H9 (cell line): ENCODE data around the gene LGALS3. TPM values are rescaled to one million over a fixed set of nuclear protein-coding genes. Genes with fewer than 3 reads are reported as not detected.

Source experiments
- DNase-seq: peaks from one replicate; pipeline ENCODE4 v3.0.0-alpha.2; 2017
- H2AFZ ChIP-seq: one replicate; pipeline ENCODE4 v1.6.1; 2013; ENCODE audit warnings: mild to moderate bottlenecking, low read length, control low read depth, moderate library complexity
- H2AK5ac ChIP-seq: 2 replicates; pipeline ENCODE4 v1.6.1; 2013; ENCODE audit warnings: low read length, control low read depth, mixed read lengths; ENCODE audit not compliant: insufficient read length
- H2BK120ac ChIP-seq: one replicate; pipeline ENCODE4 v1.6.1; 2013; ENCODE audit warnings: low read depth, mild to moderate bottlenecking, low read length, control low read depth, inconsistent platforms; ENCODE audit not compliant: poor library complexity, severe bottlenecking
- H2BK12ac ChIP-seq: 2 replicates; pipeline ENCODE4 v1.6.1; 2013; ENCODE audit warnings: low read length, control low read depth, mixed read lengths, low read depth; ENCODE audit not compliant: insufficient read length
- H2BK15ac ChIP-seq: 2 replicates; pipeline ENCODE4 v1.6.1; 2013; ENCODE audit warnings: low read depth, low read length, control low read depth
- H2BK20ac ChIP-seq: one replicate; pipeline ENCODE4 v1.6.1; 2013; ENCODE audit warnings: low read depth, mild to moderate bottlenecking, low read length, control low read depth, inconsistent platforms; ENCODE audit not compliant: poor library complexity, severe bottlenecking
- H2BK5ac ChIP-seq: 2 replicates; pipeline ENCODE4 v1.6.1; 2013; ENCODE audit warnings: low read length, control low read depth, mixed read lengths; ENCODE audit not compliant: insufficient read length
- H3K14ac ChIP-seq: 2 replicates; pipeline ENCODE4 v1.6.1; 2013; ENCODE audit warnings: low read length, control low read depth; ENCODE audit not compliant: insufficient read depth
- H3K18ac ChIP-seq: 2 replicates; pipeline ENCODE4 v1.6.1; 2013; ENCODE audit warnings: low read depth, mild to moderate bottlenecking, mixed read lengths, low read length, control low read depth; ENCODE audit not compliant: insufficient read length
- H3K23ac ChIP-seq: 2 replicates; pipeline ENCODE4 v1.6.1; 2013; ENCODE audit warnings: low read length, control low read depth, mixed read lengths, low read depth; ENCODE audit not compliant: insufficient read length
- H3K23me2 ChIP-seq: 2 replicates; pipeline ENCODE4 v1.6.1; 2013; ENCODE audit warnings: low read depth, mild to moderate bottlenecking, mixed read lengths, low read length, control low read depth; ENCODE audit not compliant: insufficient read length, poor library complexity, severe bottlenecking
- H3K27ac ChIP-seq: 2 replicates; pipeline ENCODE4 v1.5.1; 2013; ENCODE audit warnings: low read length, control low read depth, mixed read lengths, low read depth; ENCODE audit not compliant: insufficient read length
- H3K27me3 ChIP-seq: 2 replicates; pipeline ENCODE4 v1.6.1; 2013; ENCODE audit warnings: low read length, control low read depth, inconsistent platforms; ENCODE audit not compliant: insufficient read depth
- H3K4ac ChIP-seq: 2 replicates; pipeline ENCODE4 v1.6.1; 2013; ENCODE audit warnings: low read depth, mild to moderate bottlenecking, control low read depth, inconsistent platforms, low read length, moderate library complexity
- H3K4me1 ChIP-seq: 2 replicates; pipeline ENCODE4 v1.6.1; 2013; ENCODE audit warnings: low read length, control low read depth, inconsistent platforms; ENCODE audit not compliant: insufficient read depth
- H3K4me2 ChIP-seq: 2 replicates; pipeline ENCODE4 v1.6.1; 2013; ENCODE audit warnings: low read length, control low read depth, mixed read lengths; ENCODE audit not compliant: insufficient read length, insufficient read depth
- H3K56ac ChIP-seq: 2 replicates; pipeline ENCODE4 v1.6.1; 2013; ENCODE audit warnings: low read depth, mild to moderate bottlenecking, mixed read lengths, low read length, control low read depth; ENCODE audit not compliant: insufficient read length
- H3K79me1 ChIP-seq: 2 replicates; pipeline ENCODE4 v1.6.1; 2013; ENCODE audit warnings: low read depth, mild to moderate bottlenecking, moderate library complexity, low read length, control low read depth, inconsistent platforms; ENCODE audit not compliant: insufficient read depth, poor library complexity, severe bottlenecking
- H3K79me2 ChIP-seq: 2 replicates; pipeline ENCODE4 v1.6.1; 2013; ENCODE audit warnings: low read length, control low read depth, inconsistent platforms; ENCODE audit not compliant: insufficient read depth
- H3K9ac ChIP-seq: 2 replicates; pipeline ENCODE4 v1.6.1; 2013; ENCODE audit warnings: low read length, control low read depth, mixed read lengths; ENCODE audit not compliant: insufficient read length; ENCODE audit errors: extremely low read depth
- H3K9me3 ChIP-seq: one replicate; pipeline ENCODE4 v1.6.1; 2013; ENCODE audit warnings: low read depth, low read length, inconsistent platforms; ENCODE audit not compliant: control insufficient read depth
- H3T11ph ChIP-seq: one replicate; pipeline ENCODE4 v1.6.1; 2013; ENCODE audit warnings: mild to moderate bottlenecking, low read length, control low read depth, inconsistent platforms
- H4K20me1 ChIP-seq: one replicate; pipeline ENCODE4 v1.6.1; 2013; ENCODE audit not compliant: control insufficient read depth, insufficient read length, insufficient read depth
- H4K5ac ChIP-seq: 2 replicates; pipeline ENCODE4 v1.6.1; 2013; ENCODE audit warnings: low read depth, mild to moderate bottlenecking, mixed read lengths, low read length, control low read depth; ENCODE audit not compliant: insufficient read length
- H4K8ac ChIP-seq: replicated peaks from 2 replicates; pipeline ENCODE4 v1.6.1; 2013; ENCODE audit warnings: low read length, control low read depth, mixed read lengths, low read depth; ENCODE audit not compliant: insufficient read length
- H4K91ac ChIP-seq: 2 replicates; pipeline ENCODE4 v1.6.1; 2013; ENCODE audit warnings: low read depth, mild to moderate bottlenecking, moderate library complexity, mixed read lengths, low read length, control low read depth; ENCODE audit not compliant: insufficient read length
- H3K27ac Mint-ChIP-seq, 3 experiments: 2 replicates in 2 of 3; 3 replicates in 1 of 3; pipeline ENCODE4 v1.8.0; 2020 to 2021; ENCODE audit warnings: mixed read lengths in 3 of 3, mild to moderate bottlenecking in 1 of 3, moderate library complexity in 1 of 3
- H3K27me3 Mint-ChIP-seq: 2 replicates; pipeline ENCODE4 v1.8.0; 2021; ENCODE audit warnings: low read depth, mild to moderate bottlenecking, moderate library complexity, mixed read lengths
- H3K36me3 Mint-ChIP-seq, 3 experiments: 2 replicates in 2 of 3; 3 replicates in 1 of 3; pipeline ENCODE4 v1.8.0; 2020 to 2021; ENCODE audit warnings: low read depth in 3 of 3, mixed read lengths in 3 of 3; ENCODE audit not compliant: insufficient read depth in 1 of 3
- H3K4me1 Mint-ChIP-seq, 2 experiments: 2 replicates each; pipeline ENCODE4 v1.8.0; 2020; ENCODE audit warnings: mixed read lengths in 2 of 2
- H3K4me3 Mint-ChIP-seq, 2 experiments: 2 replicates in 1 of 2; 3 replicates in 1 of 2; pipeline ENCODE4 v1.8.0; 2020 to 2021; ENCODE audit warnings: mild to moderate bottlenecking in 2 of 2, mixed read lengths in 2 of 2, moderate library complexity in 1 of 2
- H3K9me3 Mint-ChIP-seq, 2 experiments: 2 replicates in 1 of 2; 3 replicates in 1 of 2; pipeline ENCODE4 v1.8.0; 2020; ENCODE audit warnings: mild to moderate bottlenecking in 2 of 2, mixed read lengths in 2 of 2, moderate library complexity in 1 of 2
- WGBS: extraction: QIAGEN DNeasy Blood & Tissue Kit; methylation state at CpG from one replicate; pipeline ENCODE4 v1.1.7; 2013; ENCODE audit warnings: missing lambda C conversion rate, low lambda C conversion rate, mixed read lengths; ENCODE audit not compliant: insufficient read length; ENCODE audit errors: extremely low coverage; 5-methylcytosine and 5-hydroxymethylcytosine counted together
- total RNA-seq: library from RNA; stranded (reverse); gene quantifications from 2 replicates; pipeline ENCODE4 v1.2.1, GENCODE V29; 2021
- TF ChIP-seq, protein P1 (sequence below): fragments of 200-600 bp; sonication (generic); conservative IDR thresholded peaks from 3 replicates; pipeline ENCODE4 v1.8.0; 2021; ENCODE audit warnings: antibody characterized with exemption, mild to moderate bottlenecking

The LGALS3 gene
- total RNA-seq, 1 experiment from 2014 or later = 4.0 TPM

DNA sequence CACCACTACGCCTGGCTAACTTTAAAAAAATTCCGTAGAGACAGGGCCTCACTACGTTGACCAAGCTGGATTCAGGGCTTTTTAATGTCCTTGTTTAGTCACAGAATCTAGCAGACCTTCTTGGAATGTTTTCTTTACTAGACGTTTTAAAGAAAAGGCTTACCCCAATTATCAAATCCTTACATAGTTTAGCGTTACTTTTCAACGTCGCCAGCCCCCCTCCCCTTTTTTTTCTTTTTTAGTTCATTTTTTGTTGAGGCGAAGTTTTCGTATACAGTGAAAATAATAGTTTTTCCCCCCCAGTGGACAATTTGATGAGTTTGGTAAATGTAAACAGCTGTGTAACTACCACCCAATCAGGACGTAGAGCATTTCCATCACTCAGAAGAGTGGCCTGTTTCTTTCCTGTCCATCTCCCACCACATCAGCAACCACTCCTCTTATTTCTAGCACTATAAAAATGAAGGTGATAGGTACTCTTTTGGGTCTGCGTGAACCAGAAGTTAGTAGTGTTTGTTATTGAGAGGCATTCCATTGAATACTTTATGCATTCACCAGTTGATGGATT is 63.1 kb downstream of the LGALS3 start:
- H3K9me3 Mint-ChIP-seq = peaks cover 0 to 2% of the 10 kb centered on the region in 2 experiments; a peak in 1 of 5 replicates
- H2BK120ac ChIP-seq = no peak overlapping the region
- H4K8ac ChIP-seq = no peak overlapping the region
- no peaks in the 10 kb centered on the region for H3K27me3 Mint-ChIP-seq
- H3K4me1 Mint-ChIP-seq = peaks cover 23 to 27% of the 10 kb centered on the region in 2 experiments
- peaks cover 11% of the 10 kb centered on the region; the same call in 1 of the 2 replicates for H3K79me2 ChIP-seq
- H2BK15ac ChIP-seq = no peak overlapping the region
- peaks cover 6 to 18% (median 13%) of the 10 kb centered on the region in 3 experiments; a peak in 6 of 7 replicates for H3K36me3 Mint-ChIP-seq
- no peak overlapping the region for H3K4ac ChIP-seq
- H2AK5ac ChIP-seq = no peak overlapping the region
- no peak overlapping the region for H3K23ac ChIP-seq
- no peak overlapping the region for H4K91ac ChIP-seq
- H3T11ph ChIP-seq = no peak overlapping the region
- WGBS = no CpG with 5 or more reads among the region's 11 CpGs
- TF ChIP-seq, protein P1, sequence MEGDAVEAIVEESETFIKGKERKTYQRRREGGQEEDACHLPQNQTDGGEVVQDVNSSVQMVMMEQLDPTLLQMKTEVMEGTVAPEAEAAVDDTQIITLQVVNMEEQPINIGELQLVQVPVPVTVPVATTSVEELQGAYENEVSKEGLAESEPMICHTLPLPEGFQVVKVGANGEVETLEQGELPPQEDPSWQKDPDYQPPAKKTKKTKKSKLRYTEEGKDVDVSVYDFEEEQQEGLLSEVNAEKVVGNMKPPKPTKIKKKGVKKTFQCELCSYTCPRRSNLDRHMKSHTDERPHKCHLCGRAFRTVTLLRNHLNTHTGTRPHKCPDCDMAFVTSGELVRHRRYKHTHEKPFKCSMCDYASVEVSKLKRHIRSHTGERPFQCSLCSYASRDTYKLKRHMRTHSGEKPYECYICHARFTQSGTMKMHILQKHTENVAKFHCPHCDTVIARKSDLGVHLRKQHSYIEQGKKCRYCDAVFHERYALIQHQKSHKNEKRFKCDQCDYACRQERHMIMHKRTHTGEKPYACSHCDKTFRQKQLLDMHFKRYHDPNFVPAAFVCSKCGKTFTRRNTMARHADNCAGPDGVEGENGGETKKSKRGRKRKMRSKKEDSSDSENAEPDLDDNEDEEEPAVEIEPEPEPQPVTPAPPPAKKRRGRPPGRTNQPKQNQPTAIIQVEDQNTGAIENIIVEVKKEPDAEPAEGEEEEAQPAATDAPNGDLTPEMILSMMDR = no peak
- no peaks in the 10 kb centered on the region for H3K9me3 ChIP-seq
- H3K27ac Mint-ChIP-seq = no peak overlapping the region; a peak in 1 of 7 replicates
- H3K18ac ChIP-seq = no peak overlapping the region
- H4K20me1 ChIP-seq = no peaks in the 10 kb centered on the region
- peak overlapping the region; percentile 9 for H2AFZ ChIP-seq
- peaks cover 7% of the 10 kb centered on the region for H3K79me1 ChIP-seq
- no peak overlapping the region for H2BK5ac ChIP-seq
- no peak for DNase-seq
- H4K5ac ChIP-seq = no peak overlapping the region
- H3K14ac ChIP-seq = no peak overlapping the region
- H3K56ac ChIP-seq = no peak overlapping the region
- peaks cover 4% of the 10 kb centered on the region for H3K23me2 ChIP-seq
- H3K4me2 ChIP-seq = peak overlapping the region; percentile 18
- no peak overlapping the region for H2BK12ac ChIP-seq
- H3K4me3 Mint-ChIP-seq = peak overlapping the region; percentile 95 to 100
- peaks cover 5% of the 10 kb centered on the region; the same call in 1 of the 2 replicates for H3K4me1 ChIP-seq
- no peak overlapping the region for H3K27ac ChIP-seq
- H3K9ac ChIP-seq = no peak overlapping the region
- H2BK20ac ChIP-seq = no peak overlapping the region
- no peaks in the 10 kb centered on the region for H3K27me3 ChIP-seq
